ENCODE results near the gene RASIP1.
A peak's percentile ranks its signal among the peaks of the same experiment; 100 is the strongest.

RASIP1 gene

GRCh38 chr19:48751845-48752495 is 11.6 kb upstream of the RASIP1 start:
- TF ChIP-seq ZFX (IDR thresholded peaks at IDR 0.05): no peak
- no peak for TF ChIP-seq CTCF (conservative IDR thresholded peaks at IDR 0.05)

GRCh38 chr19:48750771-48751504 is 10.5 kb upstream of the RASIP1 start:
- TF ChIP-seq ZFX (IDR thresholded peaks at IDR 0.05) (no peak), CTCF (conservative IDR thresholded peaks at IDR 0.05) (no peak)
- no peak overlapping the region; the same call in 1 of the 2 replicates for H3K27ac ChIP-seq

More at GRCh38 chr19:48751845-48752495, 11.6 kb upstream of the RASIP1 start:
- peak overlapping the region; percentile 87 for H3K27ac ChIP-seq

- TF ChIP-seq CTCF (conservative IDR thresholded peaks at IDR 0.05) (no peak), ZFX (IDR thresholded peaks at IDR 0.05) (no peak)
- no peak overlapping the region for H3K27ac ChIP-seq
Measured at GRCh38 chr19:48750351-48750750, 9.9 kb upstream of the RASIP1 start.

GRCh38 chr19:48749571-48750198 is 9.3 kb upstream of the RASIP1 start:
- TF ChIP-seq CTCF (conservative IDR thresholded peaks at IDR 0.05): no peak
- no peak for TF ChIP-seq ZFX (IDR thresholded peaks at IDR 0.05)
- H3K27ac ChIP-seq: no peak overlapping the region

- TF ChIP-seq ZFX (IDR thresholded peaks at IDR 0.05): no peak
- no peak for TF ChIP-seq CTCF (conservative IDR thresholded peaks at IDR 0.05)
- H3K27ac ChIP-seq: no peak within 1 kb of the TSS
Measured at GRCh38 chr19:48746738-48747575, 6.5 kb upstream of the RASIP1 start, which contains the start of gene IZUMO1. Gene IZUMO1, minus strand, starts transcription at chr19:48746909. Its CDS starts 1,050 bp downstream, at chr19:48745859.

GRCh38 chr19:48746110-48746509 is 5.7 kb upstream of the RASIP1 start:
- no peak overlapping the region for H3K27ac ChIP-seq
- TF ChIP-seq CTCF (conservative IDR thresholded peaks at IDR 0.05) (no peak), ZFX (IDR thresholded peaks at IDR 0.05) (no peak)

Data from C4-2B (cell line).